ENCODE data around the gene TLCD3B.
"Not testable (repeated sequence)": the region's sequence is repeated elsewhere in the genome, so short reads cannot be mapped to it uniquely, and the experiment has no call there.

Gene TLCD3B

DNA sequence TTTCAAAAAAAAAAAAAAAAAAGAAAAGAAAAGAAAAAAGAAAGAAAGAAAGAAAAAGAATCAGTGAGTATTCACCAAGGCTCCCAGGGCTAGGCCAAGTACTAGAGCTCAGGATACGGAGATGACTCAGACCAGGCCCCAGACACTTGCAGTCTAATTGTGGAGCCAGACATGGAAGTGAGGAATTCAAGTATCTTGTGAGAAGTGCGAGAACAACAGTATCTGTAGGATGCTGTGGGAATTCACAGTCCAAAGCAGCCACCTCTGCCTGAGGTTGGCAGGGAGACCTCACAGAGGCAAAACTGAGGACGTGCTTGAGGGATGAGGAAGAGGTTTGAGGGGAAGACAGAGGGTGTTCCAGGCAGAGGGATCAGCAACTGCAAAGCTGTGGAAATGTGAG, 20.4 kb upstream of the TLCD3B start:
- peak; percentile 87 for DNase-seq (ENCODE audit: insufficient read length, low spot score)
- peak; percentile 27 for FAIRE-seq
- TF ChIP-seq POLR2A (IDR thresholded peaks at IDR 0.05; ENCODE audit: low read depth, low read length), result 0 out of 2 replicates have a peak, but pooled peaks have one; percentile 21

DNA sequence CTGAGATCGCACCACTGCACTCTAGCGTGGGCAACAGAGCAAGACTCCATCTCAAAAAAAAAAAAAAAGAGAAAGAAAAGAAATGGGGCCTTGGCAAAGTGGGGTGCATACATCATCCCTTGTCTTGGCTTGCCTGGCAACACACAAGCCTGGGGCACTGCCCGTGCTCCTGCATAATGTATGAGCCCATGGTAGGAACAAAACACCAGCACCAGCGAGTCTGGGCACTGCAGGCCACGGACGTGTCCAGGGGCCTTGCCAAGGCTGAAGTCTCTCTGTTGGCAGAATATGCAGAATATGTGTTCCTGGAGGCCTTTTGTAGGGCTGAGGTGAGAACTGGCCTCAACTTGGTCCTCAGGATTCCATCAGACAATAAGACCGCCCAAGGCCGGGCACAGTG, 18.8 kb upstream of the TLCD3B start:
- FAIRE-seq, result no peak
- no peak for DNase-seq (ENCODE audit: insufficient read length, low spot score)
- TF ChIP-seq POLR2A (IDR thresholded peaks at IDR 0.05; ENCODE audit: low read depth, low read length), result no peak

DNA sequence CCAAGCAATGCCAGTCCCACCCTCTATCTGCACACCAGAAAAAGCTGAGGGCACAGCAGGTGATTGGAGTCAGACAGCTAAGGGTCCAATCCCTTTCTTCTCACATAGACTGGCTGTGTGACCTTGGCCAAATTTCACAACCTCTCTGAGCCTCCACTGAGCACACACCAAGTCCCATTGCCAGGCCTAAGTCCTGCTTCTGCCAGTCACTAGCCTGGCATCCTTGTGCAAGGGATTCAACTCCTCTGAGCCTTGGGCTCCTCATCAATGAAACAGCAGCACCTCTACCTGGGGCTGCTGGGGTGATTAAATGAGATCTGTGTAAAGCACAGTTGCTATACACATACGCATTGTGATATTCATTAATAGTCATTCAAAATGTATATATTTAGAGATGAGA, 15.5 kb upstream of the TLCD3B start:
- DNase-seq (ENCODE audit: insufficient read length, low spot score) (no peak), FAIRE-seq (no peak)
- no peak for TF ChIP-seq POLR2A (IDR thresholded peaks at IDR 0.05; ENCODE audit: low read depth, low read length)

DNA sequence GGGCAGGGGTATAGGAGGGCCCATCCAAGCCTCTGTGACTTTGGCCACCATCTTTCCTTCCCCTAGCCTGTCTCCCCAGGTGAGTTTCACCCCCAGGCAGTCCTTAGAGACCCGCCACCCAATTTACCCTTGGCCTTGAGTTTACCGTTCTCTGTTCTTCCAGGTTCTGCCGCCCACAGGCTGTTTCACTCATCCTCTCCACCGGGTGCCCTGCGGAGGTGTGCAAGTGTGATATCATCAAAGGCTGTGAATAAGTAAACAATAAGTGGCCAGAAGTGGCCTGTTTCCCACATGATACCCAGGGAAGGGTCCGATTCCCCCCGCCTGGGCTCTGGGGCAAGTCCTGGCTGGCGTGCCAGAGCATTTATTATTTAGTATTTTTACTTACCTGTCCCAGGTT, 15.1 kb upstream of the TLCD3B start:
- no peak for TF ChIP-seq POLR2A (IDR thresholded peaks at IDR 0.05; ENCODE audit: low read depth, low read length)
- DNase-seq (ENCODE audit: insufficient read length, low spot score) (no peak), FAIRE-seq (no peak)

DNA sequence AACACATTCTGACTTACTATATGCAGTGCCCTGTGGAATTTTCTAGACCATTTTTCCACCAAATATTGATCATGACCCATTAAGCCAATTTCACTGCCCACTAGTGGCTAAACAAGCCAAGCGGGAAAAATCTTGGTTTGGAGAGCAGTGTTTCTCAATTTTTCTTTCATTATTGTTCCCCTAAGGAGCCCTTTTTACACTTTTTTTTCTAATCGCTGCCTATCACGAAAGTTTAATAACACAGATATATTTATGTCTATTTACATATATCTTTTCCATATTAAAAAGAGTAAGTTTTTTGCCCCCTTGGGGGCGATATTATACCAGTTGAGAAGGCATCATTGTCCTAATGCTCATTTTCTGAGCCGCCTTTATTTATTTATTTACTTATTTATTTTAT, 10.8 kb upstream of the TLCD3B start:
- no peak for TF ChIP-seq POLR2A (IDR thresholded peaks at IDR 0.05; ENCODE audit: low read depth, low read length)
- DNase-seq (ENCODE audit: insufficient read length, low spot score) (no peak), FAIRE-seq (no peak)

DNA sequence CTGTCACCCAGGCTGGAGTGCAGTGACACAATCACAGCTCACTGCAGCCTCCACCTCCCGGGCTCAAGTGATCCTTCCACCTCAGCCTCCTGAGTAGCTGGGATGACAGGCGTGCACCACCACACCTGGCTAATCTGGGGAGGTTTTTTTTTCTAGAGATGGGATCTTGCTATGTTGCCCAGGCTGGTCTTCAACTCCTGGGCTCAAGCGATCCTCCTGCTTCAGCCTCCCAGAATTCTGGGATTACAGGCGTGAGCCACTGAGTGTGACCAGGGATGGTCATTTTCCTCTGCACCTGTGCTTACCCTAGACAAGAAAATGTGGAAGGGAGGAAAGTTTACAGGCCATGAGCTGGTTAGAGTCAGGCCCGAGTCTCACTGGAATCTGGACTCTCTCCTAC, 9.6 kb upstream of the TLCD3B start:
- not testable (repeated sequence) for FAIRE-seq; DNase-seq (ENCODE audit: insufficient read length, low spot score)

DNA sequence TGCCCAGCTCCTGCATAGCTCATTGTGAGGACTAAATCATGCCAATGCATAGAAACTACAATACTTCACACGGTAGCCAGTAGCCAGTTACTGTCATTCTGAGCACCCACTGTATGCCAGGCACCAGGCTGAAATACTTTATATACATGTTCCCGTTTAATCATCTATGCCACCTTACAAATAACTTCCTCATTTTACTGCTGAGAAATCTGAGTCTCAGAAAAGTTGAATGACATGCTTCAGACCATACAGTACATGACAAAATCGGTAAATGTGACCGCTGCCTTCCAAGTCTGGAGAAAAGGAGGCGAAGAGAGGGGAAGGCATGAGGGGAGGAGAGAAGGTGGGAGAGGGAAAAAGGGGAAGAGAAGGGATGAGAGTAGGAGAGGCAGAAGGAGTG, 9.2 kb upstream of the TLCD3B start:
- no peak for TF ChIP-seq POLR2A (IDR thresholded peaks at IDR 0.05; ENCODE audit: low read depth, low read length)
- no peak for DNase-seq (ENCODE audit: insufficient read length, low spot score)
- FAIRE-seq, result no peak

DNA sequence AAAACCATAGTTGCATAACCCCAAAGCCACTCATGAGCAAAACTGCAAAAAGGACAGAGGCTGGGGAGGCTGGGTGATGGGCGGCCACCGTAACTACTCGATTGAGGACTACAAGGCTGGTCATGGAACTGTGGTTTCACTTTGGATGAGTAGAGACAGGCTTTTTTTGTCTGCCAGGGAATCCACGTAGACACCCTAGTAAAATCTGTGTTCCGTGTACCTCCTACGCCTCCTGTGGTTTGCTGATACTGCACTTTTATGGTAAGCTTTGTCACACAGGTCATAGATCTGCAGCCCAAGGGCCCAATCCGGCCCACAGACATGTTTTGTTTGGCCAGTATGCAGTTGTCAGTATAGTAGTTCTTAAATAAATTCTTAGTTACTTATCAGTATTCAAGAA, 2.2 kb upstream of the TLCD3B start:
- DNase-seq (ENCODE audit: insufficient read length, low spot score) (no peak), FAIRE-seq (no peak)
- no peak for TF ChIP-seq POLR2A (IDR thresholded peaks at IDR 0.05; ENCODE audit: low read depth, low read length)

DNA sequence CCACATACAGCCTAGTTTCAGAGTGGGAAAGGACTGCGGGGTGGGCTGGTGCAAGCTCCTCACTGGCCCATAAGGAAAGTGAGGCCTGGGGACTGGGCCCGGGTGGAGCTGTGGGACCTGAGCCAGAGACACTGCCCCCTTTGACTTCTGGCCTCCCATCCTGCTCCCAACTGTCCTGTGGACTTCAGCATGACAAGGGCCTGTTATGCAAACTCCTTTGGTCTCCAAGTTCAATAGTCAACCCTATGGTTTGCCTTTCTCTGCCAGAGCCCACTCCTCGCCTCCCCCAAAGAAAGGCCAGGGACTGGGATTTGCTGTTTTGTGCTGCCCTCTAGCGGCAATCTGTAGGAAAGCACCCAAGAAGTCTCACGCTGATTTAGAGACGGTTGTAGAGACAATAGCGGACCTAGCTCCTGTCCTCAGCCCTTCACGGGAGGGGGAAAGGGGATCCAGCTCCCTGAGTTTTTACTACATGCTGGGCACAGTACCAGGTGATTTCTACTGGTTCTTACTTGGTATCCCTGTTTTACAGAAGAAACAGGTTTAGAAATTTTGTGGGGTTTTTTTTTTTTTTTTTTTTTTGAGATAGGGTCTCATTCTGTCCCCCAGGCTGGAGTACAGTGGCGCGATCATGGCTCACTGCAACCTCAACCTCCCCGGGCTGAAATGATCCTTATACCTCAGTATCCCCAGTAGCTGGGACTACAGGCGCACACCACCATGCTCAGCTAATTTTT, 1.2 kb upstream of the TLCD3B start:
- DNase-seq (ENCODE audit: insufficient read length, low spot score), result no peak
- no peak for TF ChIP-seq POLR2A (IDR thresholded peaks at IDR 0.05; ENCODE audit: low read depth, low read length)
- peak; percentile 48 for FAIRE-seq

DNA sequence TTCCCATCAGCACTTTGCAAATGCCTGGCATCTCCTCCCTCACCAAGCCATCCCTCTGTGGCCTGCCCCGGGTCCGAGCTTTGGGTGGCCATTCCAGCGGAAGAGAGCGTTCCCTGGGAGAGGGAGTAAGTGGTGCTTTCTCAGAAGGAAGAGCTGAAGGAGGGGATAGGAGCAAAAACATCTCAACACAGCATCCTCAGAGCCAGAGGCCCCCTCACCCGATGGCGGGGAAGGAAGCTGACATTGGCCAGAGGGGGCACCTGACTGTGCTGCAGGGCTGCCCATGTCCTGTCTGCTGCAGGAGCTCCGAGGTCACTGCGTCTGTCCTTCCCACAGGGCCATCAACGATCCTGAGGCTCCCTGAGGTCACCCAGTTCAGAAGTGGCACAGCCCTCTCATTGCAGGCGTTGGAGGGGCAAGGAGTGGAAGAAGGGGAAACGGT, 427 bp upstream of the TLCD3B start:
- DNase-seq (ENCODE audit: insufficient read length, low spot score) (no peak), FAIRE-seq (no peak)
- TF ChIP-seq POLR2A (IDR thresholded peaks at IDR 0.05; ENCODE audit: low read depth, low read length), result no peak

DNA sequence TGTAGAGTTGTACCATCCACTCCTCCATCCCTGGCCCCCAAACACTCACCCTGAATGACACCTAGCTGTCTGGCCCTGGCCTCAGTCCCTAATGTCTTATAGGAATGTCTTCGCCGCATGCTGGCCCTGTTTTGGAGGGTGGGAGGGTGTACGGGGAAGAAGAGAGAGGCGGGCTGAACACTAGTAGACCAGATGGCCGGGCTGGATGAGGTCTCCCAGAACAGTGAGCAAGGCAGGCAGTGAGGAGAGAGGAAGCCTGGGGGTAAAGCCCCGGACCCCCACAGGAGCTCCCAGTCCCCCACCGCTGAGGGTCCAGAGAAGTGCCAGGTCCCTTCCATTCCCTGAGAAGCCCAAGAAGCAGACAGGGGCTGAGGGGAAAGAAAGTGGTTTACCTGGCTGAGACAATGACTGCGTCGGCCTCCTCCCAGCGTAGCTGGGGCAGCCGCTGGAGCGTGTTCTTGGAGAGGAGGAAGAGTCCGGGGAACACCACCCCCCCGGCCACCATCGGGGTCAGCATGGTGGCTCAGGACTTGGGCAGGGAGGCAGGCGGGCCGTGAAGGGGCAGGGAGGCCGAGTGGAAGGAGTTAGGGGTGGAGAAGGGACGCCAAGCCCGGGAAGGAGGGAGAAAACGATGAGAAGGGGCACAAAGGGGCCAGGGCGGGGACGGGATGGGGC, 923 bp downstream of the TLCD3B start:
- no peak for FAIRE-seq
- DNase-seq (ENCODE audit: insufficient read length, low spot score), result no peak
- TF ChIP-seq POLR2A (IDR thresholded peaks at IDR 0.05; ENCODE audit: low read depth, low read length), result no peak

DNA sequence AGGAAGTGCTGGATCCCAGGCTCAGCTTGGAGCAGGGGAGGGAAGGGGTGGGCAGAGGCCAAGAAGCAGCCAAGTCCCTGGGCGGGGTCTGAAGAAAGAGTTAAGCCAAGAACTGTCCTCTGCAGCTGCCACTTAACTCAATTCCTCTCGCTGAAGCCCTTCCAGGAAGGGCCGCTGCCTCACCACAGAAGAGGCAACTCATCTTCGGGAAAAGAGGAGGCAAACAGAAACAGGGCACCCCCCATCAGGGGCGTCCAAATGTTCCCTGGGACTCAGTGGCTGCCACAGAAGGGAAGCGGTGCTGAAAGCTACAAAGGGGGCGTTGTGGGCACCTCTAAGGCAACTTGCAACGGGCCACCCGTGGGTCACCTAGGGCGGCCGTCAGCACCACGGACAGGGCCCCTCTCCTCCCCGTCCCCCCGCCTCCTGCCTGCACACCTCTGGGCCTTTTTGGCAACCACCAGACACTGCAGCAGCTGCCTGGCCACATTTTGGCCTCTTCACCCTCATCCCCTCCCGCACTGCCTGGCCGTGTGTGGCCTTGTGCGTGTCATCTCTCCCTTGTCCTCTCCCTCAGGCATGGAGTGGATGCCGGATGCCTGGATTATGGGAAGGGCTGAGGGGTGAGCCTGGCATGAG, 2.5 kb downstream of the TLCD3B start:
- DNase-seq (ENCODE audit: insufficient read length, low spot score), result no peak
- no peak for FAIRE-seq
- TF ChIP-seq POLR2A (IDR thresholded peaks at IDR 0.05; ENCODE audit: low read depth, low read length), result no peak

DNA sequence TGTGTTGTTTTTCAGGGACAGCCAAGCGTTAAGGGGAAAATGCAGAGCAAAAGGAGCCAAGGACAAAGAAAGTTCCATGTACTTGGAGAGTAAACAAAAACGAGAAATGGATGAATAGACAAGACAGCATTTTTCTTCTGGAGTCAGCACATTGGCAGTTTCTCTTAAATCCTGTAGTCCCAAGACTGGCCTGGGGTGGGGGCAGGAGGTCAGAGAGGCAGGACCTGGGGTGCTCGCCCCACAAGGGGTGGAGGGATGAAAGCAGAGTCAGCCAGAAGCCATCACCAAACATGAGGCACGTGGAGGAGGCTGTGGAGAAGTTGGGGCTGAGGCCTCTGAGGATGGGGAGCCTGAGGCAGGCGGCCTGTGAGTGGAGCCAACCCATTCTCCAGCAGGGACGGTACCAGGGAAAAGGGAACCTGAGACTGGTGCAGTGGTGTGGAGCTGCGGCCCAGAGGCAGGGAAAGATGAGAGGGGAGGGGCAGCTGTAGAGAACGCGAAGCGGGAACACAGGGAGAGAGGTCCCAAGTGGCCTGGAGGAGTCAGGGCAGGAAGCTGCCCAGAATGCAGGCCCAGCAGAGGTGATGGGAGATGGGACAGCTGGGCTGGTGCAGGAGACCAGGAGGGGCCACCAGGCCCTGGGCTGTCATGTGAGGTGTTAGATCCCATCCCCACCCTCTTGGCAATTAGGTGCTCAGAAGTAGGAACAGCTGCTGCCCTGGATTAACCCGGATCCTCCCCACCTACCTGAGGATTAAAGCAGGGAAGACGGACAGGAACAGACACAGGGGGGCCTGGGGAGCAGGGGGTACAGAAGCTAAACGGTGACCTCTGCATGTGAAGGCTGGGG, 3.3 kb downstream of the TLCD3B start:
- DNase-seq (ENCODE audit: insufficient read length, low spot score) (no peak), FAIRE-seq (no peak)
- TF ChIP-seq POLR2A (IDR thresholded peaks at IDR 0.05; ENCODE audit: low read depth, low read length), result no peak

DNA sequence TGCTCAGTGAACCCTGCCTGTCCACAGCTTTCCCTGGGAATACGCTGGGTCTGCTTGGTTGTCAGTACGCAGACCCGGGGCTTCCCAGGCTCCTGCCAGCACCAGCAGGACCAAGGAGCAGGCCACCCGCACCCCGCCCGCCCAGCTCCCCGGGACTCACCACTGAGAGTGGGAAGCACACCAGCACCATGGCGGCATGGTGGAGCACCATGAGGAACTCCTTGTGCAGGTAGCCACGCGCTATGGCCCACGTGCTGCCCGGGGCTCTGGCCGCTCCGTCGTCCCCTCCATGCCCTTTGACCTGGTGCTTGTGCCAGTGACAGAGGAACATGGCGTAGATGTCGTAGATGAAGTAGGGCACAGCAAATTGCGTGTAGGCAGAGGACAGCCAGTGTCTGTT, 4.6 kb downstream of the TLCD3B start:
- FAIRE-seq (no peak), DNase-seq (ENCODE audit: insufficient read length, low spot score) (no peak)
- no peak for TF ChIP-seq POLR2A (IDR thresholded peaks at IDR 0.05; ENCODE audit: low read depth, low read length)
